H1 (cell line): Measurements from ENCODE around the gene ITPR3.

ENCODE experiments used
- BRCA1 ChIP-seq: IDR thresholded peaks from 2 replicates; pipeline ENCODE4 v1.6.1; 2012; ENCODE audit warnings: low read depth, low read length, improper control_type of control experiment
- CTCF ChIP-seq, 3 experiments: IDR thresholded peaks; 1 replicate in 2 of 3; 2 replicates in 1 of 3; pipeline versions ENCODE4 v1.5.1 to v1.6.1; 2011; ENCODE audit warnings: low read length in 3 of 3, mild to moderate bottlenecking in 3 of 3, inconsistent platforms in 2 of 3, low read depth in 1 of 3, moderate library complexity in 1 of 3; ENCODE audit not compliant: insufficient read depth in 1 of 3; ENCODE audit errors: control extremely low read depth in 1 of 3
- JUND ChIP-seq: IDR thresholded peaks from 2 replicates; pipeline ENCODE4 v1.6.1; 2011; ENCODE audit warnings: mild to moderate bottlenecking, improper control_type of control experiment, low read length
- SP2 ChIP-seq: IDR thresholded peaks from 2 replicates; pipeline ENCODE4 v1.6.1; 2012; ENCODE audit warnings: mild to moderate bottlenecking, low read length, inconsistent platforms

- TF ChIP-seq CTCF (IDR thresholded peaks at IDR 0.05; ENCODE audit: control extremely low read depth in 1 of 3, insufficient read depth in 1 of 3, low read depth in 1 of 3, low read length in 3 of 3) = no peak
- TF ChIP-seq JUND = no peak
- TF ChIP-seq BRCA1 = no peak
- no peak for TF ChIP-seq SP2
These were observed 41.2 kb downstream of the ITPR3 start for GRCh38 chr6:33662318-33662717.
